Stimulated activated naive CD8-positive, alpha-beta T cell treated with anti-CD3 and anti-CD28 coated beads, Interleukin-15, amount 100 ng/mL, for 72 hours (primary cell): ENCODE results near the gene MICU1.

ENCODE experiments used
- ATAC-seq: fragments of 150-1000 bp; cut with Tn5 transposase; 2 replicates; pipeline ENCODE4 v1.10.0; 2021; ENCODE audit warnings: mild to moderate bottlenecking, moderate library complexity
- DNase-seq, 2 donors: peaks; one replicate each; pipeline ENCODE4 v3.0.0; 2021 to 2022
- H3K27ac Mint-ChIP-seq, 2 donors: one replicate each; pipeline ENCODE4 v1.8.0; 2022; ENCODE audit warnings: mild to moderate bottlenecking in 2 of 2, mixed read lengths in 2 of 2, moderate library complexity in 2 of 2
- H3K27me3 Mint-ChIP-seq: one replicate; pipeline ENCODE4 v1.8.0; 2022; ENCODE audit warnings: mixed read lengths
- H3K4me1 Mint-ChIP-seq: one replicate; pipeline ENCODE4 v1.8.0; 2022; ENCODE audit warnings: mild to moderate bottlenecking, mixed read lengths
- H3K4me3 Mint-ChIP-seq, 2 donors: one replicate each; pipeline ENCODE4 v1.8.0; 2022; ENCODE audit warnings: mild to moderate bottlenecking in 2 of 2, mixed read lengths in 2 of 2, moderate library complexity in 1 of 2
- H3K9me3 Mint-ChIP-seq, 2 donors: one replicate each; pipeline ENCODE4 v1.8.0; 2022; ENCODE audit warnings: mixed read lengths in 2 of 2

MICU1 gene

DNA sequence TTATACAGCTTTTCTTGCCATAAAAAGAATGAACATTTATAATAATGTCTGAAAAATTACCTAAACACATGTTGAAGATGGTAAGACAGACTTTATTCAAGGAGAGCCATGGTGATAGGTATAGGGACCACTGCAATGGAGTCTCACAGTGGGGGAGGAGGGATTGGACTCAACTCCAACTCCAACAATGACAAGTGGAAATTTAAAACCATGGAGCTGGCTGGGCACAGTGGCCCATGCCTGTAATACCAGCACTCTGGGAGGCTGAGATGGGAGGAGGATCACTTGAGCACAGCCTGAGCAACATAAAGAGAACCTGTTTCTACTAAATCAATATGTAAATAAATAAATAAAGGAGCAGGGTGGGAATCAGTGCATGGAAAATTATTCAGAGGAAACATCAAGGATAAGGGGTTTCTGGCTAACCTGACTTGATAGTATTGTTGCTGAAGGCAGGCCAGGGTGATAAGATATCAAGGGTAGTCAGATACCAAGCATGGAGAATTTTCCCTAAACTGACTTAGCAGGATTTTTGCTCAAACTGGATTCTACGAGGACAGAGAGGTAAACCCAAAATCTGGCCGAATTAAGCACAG is 19.5 kb upstream of the MICU1 start:
- H3K4me1 Mint-ChIP-seq: no peaks in the 10 kb centered on the region
- H3K4me3 Mint-ChIP-seq: no peak overlapping the region
- H3K27me3 Mint-ChIP-seq: no peaks in the 10 kb centered on the region
- no peak overlapping the region for H3K27ac Mint-ChIP-seq
- ATAC-seq (no peak), DNase-seq (no peak)
- H3K9me3 Mint-ChIP-seq: no peaks in the 10 kb centered on the region

DNA sequence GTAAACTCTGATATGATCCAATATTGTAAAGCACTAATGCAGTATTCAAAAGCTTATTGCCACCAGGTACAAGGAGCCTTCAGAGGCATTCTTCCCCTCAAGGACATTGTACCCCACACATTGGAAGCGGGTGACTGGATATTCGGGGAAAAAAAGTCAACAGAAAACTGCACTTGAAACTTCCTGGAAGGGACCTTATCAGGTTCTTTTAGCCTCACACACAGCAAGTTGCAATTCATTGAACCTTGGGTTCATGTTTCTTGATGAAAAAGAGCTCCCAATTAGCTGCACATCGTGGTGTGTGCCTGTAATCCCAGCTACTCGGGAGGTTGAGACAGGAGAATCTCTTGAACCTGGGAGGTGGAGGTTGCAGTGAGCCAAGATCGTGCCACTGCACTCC is 16.4 kb upstream of the MICU1 start:
- no peak for DNase-seq
- no peaks in the 10 kb centered on the region for H3K27me3 Mint-ChIP-seq
- H3K9me3 Mint-ChIP-seq: no peaks in the 10 kb centered on the region
- H3K4me1 Mint-ChIP-seq: peaks cover 6% of the 10 kb centered on the region
- no peak overlapping the region for H3K27ac Mint-ChIP-seq
- H3K4me3 Mint-ChIP-seq: no peak overlapping the region
- ATAC-seq: no peak

DNA sequence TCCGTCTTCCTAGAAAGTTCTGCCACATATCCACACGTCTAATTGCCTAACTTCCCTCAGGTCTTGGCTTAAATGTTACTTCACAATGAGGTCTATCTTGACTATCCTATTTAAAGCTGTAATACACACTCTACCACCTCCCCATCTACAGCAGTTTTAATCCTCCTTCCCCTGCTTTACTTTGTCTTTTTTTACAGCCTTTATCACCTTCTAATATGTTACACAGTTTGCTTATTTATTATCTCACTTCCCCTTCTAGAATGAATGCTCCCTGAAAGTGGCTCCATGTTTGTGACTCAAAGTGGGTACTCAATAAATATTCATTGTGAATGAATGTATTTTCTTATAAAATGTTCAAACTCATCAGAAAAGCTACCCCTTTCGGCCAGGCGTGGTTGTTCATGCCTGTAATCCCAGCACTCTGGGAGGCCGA is 13.6 kb upstream of the MICU1 start:
- no peak overlapping the region for H3K4me3 Mint-ChIP-seq
- H3K9me3 Mint-ChIP-seq: no peaks in the 10 kb centered on the region
- ATAC-seq (no peak), DNase-seq (no peak)
- H3K27me3 Mint-ChIP-seq: peaks cover 7% of the 10 kb centered on the region
- H3K4me1 Mint-ChIP-seq: peaks cover 9% of the 10 kb centered on the region
- H3K27ac Mint-ChIP-seq: no peak overlapping the region

DNA sequence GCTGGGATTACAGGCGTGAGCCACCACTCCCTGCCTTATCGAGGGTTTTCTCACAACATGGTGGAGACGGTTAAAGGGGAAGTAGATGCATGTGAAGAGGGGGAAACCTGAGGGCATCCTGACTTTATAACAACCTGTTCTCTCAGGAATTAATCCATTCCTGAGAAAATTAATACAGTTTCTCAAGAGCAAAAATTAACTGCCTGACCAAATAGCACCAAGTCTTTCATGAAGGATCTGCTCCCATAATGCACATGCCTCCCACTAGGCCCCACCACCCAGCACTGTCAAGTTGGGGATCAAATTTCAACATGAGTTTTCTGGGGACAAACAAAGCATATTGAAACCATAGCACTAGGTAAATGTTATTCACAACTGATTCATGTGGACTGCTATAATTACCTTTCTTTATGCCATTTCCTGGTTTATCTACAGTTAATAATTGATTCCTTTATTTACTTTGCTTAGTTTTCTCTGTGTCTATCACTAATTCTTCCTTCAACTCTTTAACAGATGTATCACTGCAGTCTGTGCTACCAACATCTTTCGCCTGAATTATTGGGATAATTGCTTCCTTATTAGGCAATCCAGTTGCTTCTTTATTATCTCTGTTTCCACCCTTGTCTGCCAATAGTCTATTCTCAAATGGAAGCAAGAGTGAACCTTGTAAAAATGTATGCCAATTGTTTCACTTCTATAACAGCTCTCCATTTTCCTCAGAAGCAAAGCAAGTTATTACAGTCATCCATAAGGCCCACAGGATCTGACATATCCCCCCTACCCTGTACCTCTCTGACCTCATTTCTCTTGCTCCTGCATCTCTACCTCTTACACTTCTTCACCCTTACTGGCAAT is 12.9 kb upstream of the MICU1 start:
- H3K4me3 Mint-ChIP-seq: no peak overlapping the region
- no peaks in the 10 kb centered on the region for H3K9me3 Mint-ChIP-seq
- H3K4me1 Mint-ChIP-seq: peaks cover 9% of the 10 kb centered on the region
- H3K27ac Mint-ChIP-seq: no peak overlapping the region
- no peak for DNase-seq
- ATAC-seq: no peak
- H3K27me3 Mint-ChIP-seq: peaks cover 7% of the 10 kb centered on the region

DNA sequence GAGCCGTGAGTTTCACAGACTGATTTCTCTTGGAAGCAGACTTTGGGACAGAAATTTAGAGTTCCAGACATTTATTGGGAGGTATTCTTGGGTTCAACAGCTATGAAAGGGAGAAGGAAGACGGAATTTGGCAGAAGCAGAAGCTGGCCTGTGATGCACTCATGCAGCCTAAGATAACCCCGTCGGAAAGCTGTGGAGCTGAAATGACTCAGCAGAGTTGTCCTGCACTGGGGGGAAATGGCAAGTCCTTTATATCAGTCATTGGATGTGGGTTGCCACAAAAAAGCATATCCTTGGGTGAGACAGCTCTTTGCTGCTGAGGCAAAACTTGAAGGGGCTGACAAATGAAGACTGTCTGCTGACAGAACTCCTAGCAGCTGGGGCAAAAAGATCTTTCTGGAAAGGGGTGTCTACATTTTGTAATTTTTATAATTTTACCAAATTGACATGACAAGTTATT is 11.5 kb upstream of the MICU1 start:
- DNase-seq (peak in 1 of 2 donors; percentile 43), ATAC-seq (peak; percentile 89)
- no peak overlapping the region for H3K4me3 Mint-ChIP-seq
- no peaks in the 10 kb centered on the region for H3K9me3 Mint-ChIP-seq
- H3K4me1 Mint-ChIP-seq: peaks cover 9% of the 10 kb centered on the region
- peak overlapping the region in 1 of 2 donors; percentile 7 for H3K27ac Mint-ChIP-seq
- peaks cover 7% of the 10 kb centered on the region for H3K27me3 Mint-ChIP-seq

DNA sequence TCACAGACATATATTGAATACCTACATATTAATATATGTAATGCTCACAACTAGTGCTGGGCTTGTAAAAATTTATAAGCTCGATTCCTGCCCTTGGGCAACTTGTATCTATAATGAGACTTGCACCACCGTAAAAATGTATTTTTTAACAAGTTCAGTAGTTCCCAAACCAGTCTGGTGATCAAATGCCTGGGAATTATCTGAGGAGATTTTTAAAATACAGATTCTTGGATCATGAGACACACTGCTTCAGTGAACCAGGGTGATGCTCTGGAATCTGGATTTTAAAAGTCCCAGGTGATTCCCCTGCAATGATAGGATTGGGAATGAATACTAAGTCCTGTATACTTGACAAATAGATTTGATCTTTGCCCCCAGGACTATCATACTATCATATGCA is 4.3 kb upstream of the MICU1 start:
- DNase-seq (no peak), ATAC-seq (no peak)
- no peaks in the 10 kb centered on the region for H3K4me1 Mint-ChIP-seq
- no peak overlapping the region for H3K27ac Mint-ChIP-seq
- H3K9me3 Mint-ChIP-seq: no peaks in the 10 kb centered on the region
- peaks cover 6% of the 10 kb centered on the region for H3K27me3 Mint-ChIP-seq
- no peak overlapping the region for H3K4me3 Mint-ChIP-seq

DNA sequence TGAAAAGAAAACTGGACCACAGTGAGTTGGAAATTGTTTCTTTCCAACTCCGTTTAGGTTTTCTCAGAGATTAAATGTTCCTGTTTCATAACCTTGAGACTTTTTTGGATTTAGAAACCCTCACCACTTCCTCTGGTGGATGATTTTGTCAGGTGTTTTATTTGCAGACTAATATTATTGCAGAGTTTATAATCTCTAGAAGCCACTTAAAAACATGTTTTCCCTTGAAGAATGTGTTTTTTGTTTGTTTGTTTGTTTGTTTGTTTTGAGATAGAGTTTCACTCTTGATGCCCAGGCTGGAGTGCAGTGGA is 520 bp upstream of the MICU1 start:
- H3K27ac Mint-ChIP-seq: peak overlapping the region in 1 of 2 donors; percentile 82
- H3K4me3 Mint-ChIP-seq: peak overlapping the region; percentile 94 to 100
- no peak for ATAC-seq
- no peaks in the 10 kb centered on the region for H3K9me3 Mint-ChIP-seq
- peaks cover 10% of the 10 kb centered on the region for H3K4me1 Mint-ChIP-seq
- DNase-seq: no peak
- H3K27me3 Mint-ChIP-seq: no peaks in the 10 kb centered on the region

DNA sequence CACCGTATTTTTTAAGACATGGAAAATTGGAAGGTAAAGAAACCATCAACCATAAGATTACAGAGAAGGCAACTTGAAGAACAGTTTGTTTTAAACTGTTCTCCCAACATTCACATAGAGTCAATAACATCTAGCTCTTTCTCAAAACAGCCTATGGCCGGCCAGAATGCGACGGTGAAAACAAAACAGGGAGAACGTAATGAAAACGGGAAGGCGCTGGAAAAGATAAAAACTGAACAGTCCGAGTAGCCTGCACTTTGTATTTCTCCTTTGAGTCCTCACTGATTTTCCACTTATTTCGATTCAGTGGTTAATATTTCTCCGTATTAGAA is 637 bp downstream of the MICU1 start:
- H3K4me3 Mint-ChIP-seq: peak overlapping the region; percentile 94 to 100
- no peaks in the 10 kb centered on the region for H3K9me3 Mint-ChIP-seq
- no peaks in the 10 kb centered on the region for H3K27me3 Mint-ChIP-seq
- peak overlapping the region; percentile 85 to 99 for H3K27ac Mint-ChIP-seq
- DNase-seq: no peak
- peaks cover 10% of the 10 kb centered on the region for H3K4me1 Mint-ChIP-seq
- ATAC-seq: no peak

DNA sequence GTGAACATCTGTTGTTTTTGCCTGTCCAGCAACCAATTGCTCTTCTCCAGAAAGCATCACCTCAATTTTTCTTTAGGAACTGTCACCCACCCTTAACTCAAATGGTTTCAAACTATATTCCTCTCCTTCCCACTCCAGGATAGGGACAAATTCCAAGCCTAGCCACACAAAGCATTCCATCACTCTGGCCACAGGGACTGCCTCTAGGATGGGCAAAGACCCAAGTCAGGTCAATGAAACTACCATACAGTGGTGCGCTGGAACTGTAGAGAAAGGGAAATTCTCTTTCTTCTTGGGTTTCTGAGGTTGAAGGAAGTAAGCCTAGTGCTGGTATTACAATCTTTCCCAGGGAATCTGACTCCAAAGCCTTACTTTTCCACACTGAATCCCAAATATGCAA is 3.6 kb downstream of the MICU1 start:
- Mint-ChIP-seq H3K4me1 (peaks cover 10% of the 10 kb centered on the region), H3K4me3 (no peak overlapping the region), H3K27ac (no peak overlapping the region), H3K9me3 (no peaks in the 10 kb centered on the region), H3K27me3 (no peaks in the 10 kb centered on the region)
- DNase-seq (no peak), ATAC-seq (no peak)

DNA sequence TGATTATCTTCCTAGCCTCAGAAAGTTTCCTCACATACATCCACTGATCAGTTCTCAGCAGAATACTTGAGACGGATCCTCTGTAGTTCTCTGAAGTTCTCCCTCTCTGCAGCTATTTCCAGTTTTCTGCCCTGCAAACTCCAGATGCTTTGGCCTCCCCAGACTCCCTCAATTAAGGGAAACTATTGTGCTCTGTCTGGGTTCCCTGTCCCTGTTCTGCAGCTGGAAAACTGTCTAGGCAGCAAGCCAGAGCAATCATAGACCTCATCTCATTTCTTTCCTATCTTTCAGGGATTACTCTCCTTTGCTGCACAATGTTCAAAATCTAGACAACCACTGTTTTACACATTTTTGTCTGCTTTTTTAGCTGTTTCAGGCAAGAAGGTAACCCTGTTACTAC is 9.2 kb downstream of the MICU1 start:
- ATAC-seq (no peak), DNase-seq (no peak)
- H3K9me3 Mint-ChIP-seq: peaks cover 12 to 16% of the 10 kb centered on the region in 2 donors
- H3K4me3 Mint-ChIP-seq: no peak overlapping the region
- no peaks in the 10 kb centered on the region for H3K27me3 Mint-ChIP-seq
- peaks cover 21% of the 10 kb centered on the region for H3K4me1 Mint-ChIP-seq
- no peak overlapping the region for H3K27ac Mint-ChIP-seq

DNA sequence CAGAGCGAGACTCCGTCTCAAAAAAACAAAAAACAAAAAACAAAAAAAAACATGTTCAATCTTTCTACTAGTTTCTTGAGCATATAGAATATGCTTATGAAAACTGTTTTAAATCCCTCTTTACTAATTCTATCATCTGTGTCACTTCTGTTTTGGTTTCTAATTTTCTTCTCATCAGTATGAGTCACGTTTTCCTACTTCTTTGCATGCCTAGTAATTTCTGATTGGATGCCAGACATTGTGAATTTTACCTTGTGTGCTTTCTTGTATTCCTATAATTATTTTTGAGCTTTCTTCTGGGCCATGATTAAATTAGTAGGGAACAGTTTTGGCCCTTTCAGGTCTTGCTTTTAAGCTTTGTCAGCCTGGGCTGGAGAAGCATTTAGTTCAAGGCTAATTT is 9.9 kb downstream of the MICU1 start:
- Mint-ChIP-seq H3K27ac (no peak overlapping the region), H3K4me1 (peaks cover 26% of the 10 kb centered on the region), H3K4me3 (no peak overlapping the region), H3K27me3 (no peaks in the 10 kb centered on the region), H3K9me3 (peaks cover 12 to 16% of the 10 kb centered on the region in 2 donors)
- DNase-seq (no peak), ATAC-seq (no peak)

DNA sequence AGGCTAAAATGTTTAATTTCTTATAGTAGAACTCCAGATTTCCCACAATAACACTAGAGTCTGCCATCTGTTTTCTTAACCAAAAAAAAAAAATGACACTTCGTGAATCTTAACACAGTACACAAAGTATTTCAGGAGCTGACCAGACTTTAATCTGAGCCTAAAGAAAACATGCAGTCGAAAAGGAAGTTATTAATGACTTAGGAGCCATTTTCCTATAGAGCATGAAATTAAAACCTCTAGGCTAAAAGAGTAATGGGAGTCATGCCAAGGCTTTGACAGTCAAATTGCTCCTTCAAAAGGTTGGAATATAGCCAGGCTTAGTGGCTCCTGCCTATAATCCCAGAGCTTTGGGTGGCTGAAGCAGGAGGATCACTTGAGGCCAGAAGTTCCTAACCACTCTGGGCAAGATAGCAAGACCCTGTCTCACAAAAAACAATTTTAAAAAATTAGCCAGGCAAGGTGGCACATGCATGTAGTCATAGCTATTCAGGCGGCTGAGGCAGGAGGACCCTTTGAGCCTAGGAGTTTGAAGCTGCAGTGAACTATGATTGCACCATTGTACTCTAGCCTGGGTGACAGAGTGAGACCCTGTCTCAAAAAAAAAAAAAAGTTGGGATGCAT is 13.6 kb downstream of the MICU1 start:
- Mint-ChIP-seq H3K4me1 (peaks cover 26% of the 10 kb centered on the region), H3K4me3 (no peak overlapping the region), H3K27me3 (no peaks in the 10 kb centered on the region), H3K27ac (no peak overlapping the region), H3K9me3 (peaks cover 12 to 16% of the 10 kb centered on the region in 2 donors)
- ATAC-seq: no peak
- no peak for DNase-seq

DNA sequence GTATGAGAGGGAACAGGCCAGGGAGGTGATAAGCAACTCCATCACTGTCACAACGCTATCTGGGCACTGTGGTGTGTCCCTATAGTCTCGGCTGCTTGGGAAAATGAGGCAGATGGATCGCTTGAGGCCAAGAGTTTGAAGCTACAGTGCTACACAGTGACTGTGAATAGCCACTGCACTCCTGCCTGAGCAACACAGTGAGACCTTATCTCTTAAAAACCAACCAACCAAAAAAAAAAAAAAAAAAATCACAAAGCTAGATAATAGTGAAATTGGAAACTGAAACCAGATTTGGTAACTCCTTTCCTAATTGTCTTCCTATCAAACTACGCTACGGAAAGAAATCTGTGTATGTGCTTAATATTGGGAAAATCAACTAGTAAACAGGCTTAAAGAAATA is 14.1 kb downstream of the MICU1 start:
- H3K4me3 Mint-ChIP-seq: no peak overlapping the region

DNA sequence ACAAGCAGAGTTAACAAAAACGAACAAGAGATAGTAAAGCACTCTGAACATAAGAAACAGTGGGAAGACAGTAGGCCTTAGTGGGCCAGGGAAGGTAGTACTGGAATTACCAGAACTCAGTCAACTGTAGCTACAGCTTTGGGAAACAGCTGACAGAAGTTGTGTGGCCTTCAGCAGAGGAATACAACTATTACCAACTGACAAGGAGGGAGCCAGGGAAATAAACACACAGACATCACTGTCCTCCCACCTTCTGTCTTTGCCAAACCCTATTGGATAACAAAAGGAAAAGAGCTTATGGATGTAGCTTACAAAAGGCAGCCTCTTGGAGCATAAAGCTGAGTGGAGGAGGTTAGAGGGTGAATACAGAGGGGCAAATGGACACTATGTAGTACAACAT is 15.4 kb downstream of the MICU1 start:
- peak overlapping the region in 1 of 2 donors; percentile 25 for H3K27ac Mint-ChIP-seq
- no peak for ATAC-seq
- H3K9me3 Mint-ChIP-seq: no peaks in the 10 kb centered on the region
- no peak for DNase-seq
- no peaks in the 10 kb centered on the region for H3K27me3 Mint-ChIP-seq
- H3K4me3 Mint-ChIP-seq: no peak overlapping the region
- peaks cover 10% of the 10 kb centered on the region for H3K4me1 Mint-ChIP-seq

More for the DNA sequence above, 14.1 kb downstream of the MICU1 start:
- Mint-ChIP-seq H3K27ac (no peak overlapping the region), H3K4me1 (peaks cover 21% of the 10 kb centered on the region), H3K27me3 (no peaks in the 10 kb centered on the region), H3K9me3 (peaks cover 9 to 12% of the 10 kb centered on the region in 2 donors)
- DNase-seq (no peak), ATAC-seq (no peak)

DNA sequence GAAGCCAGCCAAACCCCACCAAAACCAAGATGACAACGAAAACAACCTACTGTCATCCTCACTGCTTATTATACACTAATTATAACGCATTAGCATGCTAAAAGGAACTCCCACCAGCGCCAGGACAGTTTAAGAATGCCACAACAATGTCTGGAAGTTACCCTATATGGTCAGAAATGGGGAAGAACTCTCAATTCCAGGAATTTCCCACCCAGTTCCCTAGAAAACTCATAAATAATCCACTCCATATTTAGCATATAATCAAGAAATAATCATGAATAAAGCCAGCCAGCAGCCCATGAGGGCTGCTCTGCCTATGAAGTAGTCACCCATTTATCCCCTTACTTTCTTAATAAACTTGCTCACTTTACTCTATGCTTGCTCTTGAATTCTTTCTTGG is 20.8 kb downstream of the MICU1 start:
- no peak for ATAC-seq
- H3K27ac Mint-ChIP-seq: no peak overlapping the region
- no peaks in the 10 kb centered on the region for H3K4me1 Mint-ChIP-seq
- no peak for DNase-seq
- no peaks in the 10 kb centered on the region for H3K27me3 Mint-ChIP-seq
- H3K4me3 Mint-ChIP-seq: no peak overlapping the region
- H3K9me3 Mint-ChIP-seq: no peaks in the 10 kb centered on the region

DNA sequence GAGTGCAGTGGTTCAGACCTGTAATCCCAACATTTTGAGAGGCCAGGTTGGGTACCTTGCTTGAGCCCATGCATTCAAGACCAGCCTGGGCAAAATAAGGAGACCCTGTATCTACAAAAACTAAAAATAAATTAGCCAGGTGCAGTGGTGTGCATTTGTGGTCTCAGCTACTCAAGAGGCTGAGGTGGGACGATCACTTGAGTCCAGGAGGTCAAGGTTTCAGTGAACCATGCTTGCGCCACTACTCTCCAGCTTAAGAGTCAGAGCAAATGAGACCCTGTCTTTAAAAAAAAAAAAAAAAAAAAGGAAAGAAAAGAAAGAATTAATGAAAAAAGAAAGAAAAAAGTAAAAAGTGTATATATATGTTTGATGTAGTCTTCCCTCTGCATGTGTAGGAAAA is 24.7 kb downstream of the MICU1 start:
- ATAC-seq: no peak
- Mint-ChIP-seq H3K4me1 (no peaks in the 10 kb centered on the region), H3K4me3 (no peak overlapping the region), H3K9me3 (no peaks in the 10 kb centered on the region), H3K27ac (no peak overlapping the region), H3K27me3 (no peaks in the 10 kb centered on the region)
- no peak for DNase-seq
